ENCODE measurements around the gene PRR5. TPM values are rescaled to one million over a fixed set of nuclear protein-coding genes. Genes with fewer than 3 reads are reported as not detected.

Gene PRR5
- total RNA-seq, 2 donors from 2014 or later: 7.3 to 30.0 TPM

DNA sequence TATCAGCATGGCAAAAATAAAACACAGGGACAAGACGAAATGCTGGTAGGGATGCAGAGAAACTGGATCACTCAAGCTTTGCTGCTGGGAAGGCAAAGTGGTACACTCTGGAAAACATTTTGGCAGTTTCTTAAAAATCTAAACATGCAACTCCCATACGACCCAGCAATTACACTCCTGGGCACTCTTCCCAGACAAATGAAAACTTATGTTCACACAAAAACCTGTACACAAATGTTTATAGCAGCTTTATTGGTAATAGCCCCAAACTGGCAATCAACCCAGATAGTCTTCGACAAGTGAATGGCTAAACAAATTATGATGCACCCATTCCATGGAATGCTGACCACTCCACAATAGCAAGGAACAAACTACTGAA, 35.8 kb upstream of the PRR5 start:
- TF ChIP-seq, protein P1, sequence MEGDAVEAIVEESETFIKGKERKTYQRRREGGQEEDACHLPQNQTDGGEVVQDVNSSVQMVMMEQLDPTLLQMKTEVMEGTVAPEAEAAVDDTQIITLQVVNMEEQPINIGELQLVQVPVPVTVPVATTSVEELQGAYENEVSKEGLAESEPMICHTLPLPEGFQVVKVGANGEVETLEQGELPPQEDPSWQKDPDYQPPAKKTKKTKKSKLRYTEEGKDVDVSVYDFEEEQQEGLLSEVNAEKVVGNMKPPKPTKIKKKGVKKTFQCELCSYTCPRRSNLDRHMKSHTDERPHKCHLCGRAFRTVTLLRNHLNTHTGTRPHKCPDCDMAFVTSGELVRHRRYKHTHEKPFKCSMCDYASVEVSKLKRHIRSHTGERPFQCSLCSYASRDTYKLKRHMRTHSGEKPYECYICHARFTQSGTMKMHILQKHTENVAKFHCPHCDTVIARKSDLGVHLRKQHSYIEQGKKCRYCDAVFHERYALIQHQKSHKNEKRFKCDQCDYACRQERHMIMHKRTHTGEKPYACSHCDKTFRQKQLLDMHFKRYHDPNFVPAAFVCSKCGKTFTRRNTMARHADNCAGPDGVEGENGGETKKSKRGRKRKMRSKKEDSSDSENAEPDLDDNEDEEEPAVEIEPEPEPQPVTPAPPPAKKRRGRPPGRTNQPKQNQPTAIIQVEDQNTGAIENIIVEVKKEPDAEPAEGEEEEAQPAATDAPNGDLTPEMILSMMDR (IDR thresholded peaks at IDR 0.05): no peak
- ATAC-seq (ENCODE audit: insufficient number of reproducible peaks, low FRiP score, low read depth) (no peak), DNase-seq (ENCODE audit: low spot score) (no peak)
- H3K27me3 ChIP-seq (replicated peaks; ENCODE audit: insufficient read depth): no peaks in the 10 kb centered on the region
- peaks cover 3 to 7% of the 10 kb centered on the region in 2 donors for H3K4me1 ChIP-seq (ENCODE audit: control insufficient read depth in 1 of 2, low read depth in 2 of 2)
- no peaks in the 10 kb centered on the region for H3K36me3 ChIP-seq
- no peak overlapping the region for H3K4me3 ChIP-seq
- no peak overlapping the region for H3K27ac ChIP-seq
- H3K9me3 ChIP-seq: no peaks in the 10 kb centered on the region

DNA sequence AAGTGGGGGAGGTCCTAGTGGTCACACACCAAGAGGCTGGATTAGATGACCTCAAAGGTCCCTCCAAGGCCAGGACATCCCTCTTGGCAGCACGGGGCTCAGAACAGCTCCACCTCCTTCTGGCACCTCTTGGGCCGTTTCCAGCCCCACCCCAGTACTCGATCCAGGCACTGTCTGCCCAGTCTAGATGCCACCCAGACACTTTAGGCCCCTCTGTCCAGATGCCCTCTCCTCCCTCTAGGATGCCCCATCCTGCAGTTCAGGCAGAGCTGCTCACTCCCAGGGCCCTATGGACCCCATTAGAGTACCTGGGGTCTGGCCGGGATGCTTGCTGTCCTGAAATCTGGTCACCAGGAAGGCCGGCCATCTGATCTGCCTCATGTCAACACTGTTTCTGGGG, 34.7 kb upstream of the PRR5 start:
- ATAC-seq (ENCODE audit: insufficient number of reproducible peaks, low FRiP score, low read depth) (no peak), DNase-seq (ENCODE audit: low spot score) (no peak)
- peaks cover 3 to 7% of the 10 kb centered on the region in 2 donors for H3K4me1 ChIP-seq (ENCODE audit: control insufficient read depth in 1 of 2, low read depth in 2 of 2)
- no peak overlapping the region for H3K4me3 ChIP-seq
- TF ChIP-seq, protein P1 (IDR thresholded peaks at IDR 0.05): no peak
- no peaks in the 10 kb centered on the region for H3K27me3 ChIP-seq (replicated peaks; ENCODE audit: insufficient read depth)
- no peaks in the 10 kb centered on the region for H3K9me3 ChIP-seq
- no peak overlapping the region for H3K27ac ChIP-seq
- no peaks in the 10 kb centered on the region for H3K36me3 ChIP-seq

DNA sequence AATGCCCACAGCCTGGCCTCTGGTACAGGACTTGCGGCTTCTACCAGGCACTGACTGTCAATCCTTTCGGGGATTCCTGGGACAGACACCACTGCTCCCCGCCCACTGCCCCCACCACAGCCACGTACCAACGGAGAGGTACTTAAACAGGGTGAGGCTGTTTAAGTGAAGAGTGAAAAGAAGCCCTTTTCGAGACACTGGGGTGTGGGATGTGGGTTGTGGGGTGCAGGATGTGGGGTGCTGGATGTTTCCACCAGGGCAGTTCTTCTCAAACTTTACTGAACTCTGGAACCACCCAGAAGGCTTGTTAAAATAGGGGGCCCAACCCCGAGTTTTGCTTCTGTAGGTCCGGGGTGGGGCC, 34.2 kb upstream of the PRR5 start:
- no peak for ATAC-seq (ENCODE audit: insufficient number of reproducible peaks, low FRiP score, low read depth)
- Histone ChIP-seq H3K4me1 (ENCODE audit: control insufficient read depth in 1 of 2, low read depth in 2 of 2) (peaks cover 3 to 7% of the 10 kb centered on the region in 2 donors), H3K27me3 (replicated peaks; ENCODE audit: insufficient read depth) (no peaks in the 10 kb centered on the region), H3K4me3 (peak overlapping the region; percentile 68), H3K9me3 (no peaks in the 10 kb centered on the region), H3K27ac (peak overlapping the region in 1 of 2 donors; percentile 37), H3K36me3 (no peaks in the 10 kb centered on the region)
- TF ChIP-seq, protein P1 (IDR thresholded peaks at IDR 0.05): no peak
- DNase-seq (ENCODE audit: low spot score): no peak

DNA sequence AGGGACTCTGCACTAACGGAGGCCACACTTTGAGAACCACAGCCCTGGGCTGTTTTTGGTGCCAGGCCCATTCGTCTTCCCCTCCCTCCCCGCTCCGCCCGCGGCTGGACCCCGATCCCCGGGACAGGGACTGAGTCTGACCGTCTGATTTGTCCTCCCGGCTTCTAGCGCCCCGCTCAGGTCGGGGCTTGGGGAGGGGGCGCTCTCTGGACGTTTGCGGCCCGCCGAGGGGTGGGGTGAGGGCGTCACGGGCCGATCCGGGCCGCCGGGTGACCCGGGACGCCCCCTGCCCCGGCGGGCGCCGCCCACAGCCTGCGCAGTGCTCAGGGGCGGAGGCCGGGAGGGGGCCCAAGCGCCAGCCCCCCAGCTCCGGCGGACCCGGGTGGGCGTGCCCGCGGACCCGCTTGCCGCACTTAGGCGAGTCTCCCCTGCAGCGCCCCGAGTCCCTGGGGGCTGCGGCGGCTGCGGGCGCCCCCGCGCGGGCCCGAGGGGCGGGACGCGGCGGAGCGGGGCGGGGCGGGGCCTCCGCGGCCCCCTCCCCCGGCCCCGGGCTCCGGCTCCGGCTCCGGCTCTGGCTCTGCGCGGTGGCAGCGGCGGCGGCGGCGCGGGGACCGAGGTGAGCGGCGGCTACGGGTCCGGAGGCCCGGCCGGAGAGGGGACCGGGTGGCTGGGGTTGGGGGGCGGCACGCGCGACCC, 33.7 kb upstream of the PRR5 start:
- DNase-seq (ENCODE audit: low spot score) (no peak), ATAC-seq (ENCODE audit: insufficient number of reproducible peaks, low FRiP score, low read depth) (peak; percentile 9)
- H3K36me3 ChIP-seq: no peaks in the 10 kb centered on the region
- peak overlapping the region in 1 of 2 donors; percentile 37 for H3K27ac ChIP-seq
- H3K4me3 ChIP-seq: peak overlapping the region; percentile 68
- H3K4me1 ChIP-seq (ENCODE audit: control insufficient read depth in 1 of 2, low read depth in 2 of 2): peaks cover 3 to 7% of the 10 kb centered on the region in 2 donors
- no peaks in the 10 kb centered on the region for H3K9me3 ChIP-seq
- H3K27me3 ChIP-seq (replicated peaks; ENCODE audit: insufficient read depth): no peaks in the 10 kb centered on the region
- TF ChIP-seq, protein P1 (IDR thresholded peaks at IDR 0.05): no peak

DNA sequence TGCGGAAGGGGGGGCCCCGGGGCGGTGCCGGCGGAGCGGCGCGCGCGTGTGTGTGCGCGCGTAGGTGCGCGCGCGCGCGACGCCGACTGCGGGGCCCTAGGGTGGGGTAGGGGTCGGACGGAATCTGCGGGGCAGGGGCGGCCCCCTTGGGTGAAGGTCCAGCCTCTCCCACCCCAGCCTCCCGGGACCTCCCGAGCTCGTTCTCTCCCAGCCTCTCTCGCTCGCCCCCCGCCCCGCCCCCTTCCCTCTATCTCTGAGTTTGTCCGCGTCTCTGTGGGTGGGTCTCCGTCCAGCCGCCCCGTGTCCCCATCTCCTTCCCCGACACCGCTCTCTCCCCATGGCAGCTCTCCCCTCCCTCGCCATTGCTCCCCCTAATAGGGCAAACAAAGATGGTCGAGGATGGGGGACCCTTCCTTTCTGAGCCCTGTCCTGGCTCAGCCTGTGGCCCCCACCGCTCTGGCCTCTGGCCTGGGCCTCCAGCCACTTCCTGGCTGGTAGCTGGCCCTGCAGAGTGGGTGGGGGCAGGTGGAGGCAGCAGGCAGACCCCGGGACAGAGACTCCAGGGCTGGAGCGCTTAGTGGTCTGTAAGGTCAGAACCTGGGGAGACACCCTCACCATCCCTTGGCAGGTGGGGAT, 33.0 kb upstream of the PRR5 start:
- DNase-seq (ENCODE audit: low spot score): no peak

More for the DNA sequence above, 33.0 kb upstream of the PRR5 start:
- Histone ChIP-seq H3K4me3 (peak overlapping the region; percentile 64), H3K4me1 (ENCODE audit: control insufficient read depth in 1 of 2, low read depth in 2 of 2) (peaks cover 3 to 7% of the 10 kb centered on the region in 2 donors), H3K9me3 (no peaks in the 10 kb centered on the region), H3K36me3 (no peaks in the 10 kb centered on the region), H3K27ac (no peak overlapping the region), H3K27me3 (replicated peaks; ENCODE audit: insufficient read depth) (no peaks in the 10 kb centered on the region)
- TF ChIP-seq, protein P1 (IDR thresholded peaks at IDR 0.05): no peak
- peak; percentile 22 for ATAC-seq (ENCODE audit: insufficient number of reproducible peaks, low FRiP score, low read depth)
